GM10266 (cell line): ENCODE data around the gene AZIN2.

Experiments used
- DNase-seq: peaks from one replicate; pipeline ENCODE4 v3.0.0; 2012; ENCODE audit errors: extremely low spot score
- TF ChIP-seq, protein P1 (sequence below): IDR thresholded peaks from 2 replicates; pipeline ENCODE4 v1.5.1; 2012; ENCODE audit warnings: mild to moderate bottlenecking, low read depth; ENCODE audit not compliant: control insufficient read depth, insufficient read depth; ENCODE audit errors: missing control alignments

Gene AZIN2

DNA sequence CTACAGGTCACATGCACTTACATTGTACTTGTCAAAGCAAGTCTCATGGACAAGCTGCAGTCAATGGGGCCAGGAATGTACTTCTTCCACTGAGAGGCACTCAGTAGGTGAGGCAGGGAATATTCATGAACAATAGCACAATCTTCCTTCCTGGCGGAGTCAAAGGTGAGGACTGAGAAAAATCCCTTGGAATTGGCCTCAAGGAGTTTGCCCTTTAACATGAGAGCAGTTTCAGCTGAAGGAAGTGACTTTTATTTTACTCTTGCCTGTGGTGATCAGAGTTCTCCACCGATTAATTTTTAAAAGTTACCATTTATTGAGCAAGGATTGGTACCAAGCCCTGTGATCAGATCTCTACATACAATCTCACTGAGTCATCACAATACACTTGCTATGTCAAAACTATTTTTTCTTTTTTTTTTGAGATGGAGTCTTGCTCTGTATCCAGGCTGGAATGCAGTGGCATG is 33.1 kb upstream of the AZIN2 start:
- TF ChIP-seq, protein P1, sequence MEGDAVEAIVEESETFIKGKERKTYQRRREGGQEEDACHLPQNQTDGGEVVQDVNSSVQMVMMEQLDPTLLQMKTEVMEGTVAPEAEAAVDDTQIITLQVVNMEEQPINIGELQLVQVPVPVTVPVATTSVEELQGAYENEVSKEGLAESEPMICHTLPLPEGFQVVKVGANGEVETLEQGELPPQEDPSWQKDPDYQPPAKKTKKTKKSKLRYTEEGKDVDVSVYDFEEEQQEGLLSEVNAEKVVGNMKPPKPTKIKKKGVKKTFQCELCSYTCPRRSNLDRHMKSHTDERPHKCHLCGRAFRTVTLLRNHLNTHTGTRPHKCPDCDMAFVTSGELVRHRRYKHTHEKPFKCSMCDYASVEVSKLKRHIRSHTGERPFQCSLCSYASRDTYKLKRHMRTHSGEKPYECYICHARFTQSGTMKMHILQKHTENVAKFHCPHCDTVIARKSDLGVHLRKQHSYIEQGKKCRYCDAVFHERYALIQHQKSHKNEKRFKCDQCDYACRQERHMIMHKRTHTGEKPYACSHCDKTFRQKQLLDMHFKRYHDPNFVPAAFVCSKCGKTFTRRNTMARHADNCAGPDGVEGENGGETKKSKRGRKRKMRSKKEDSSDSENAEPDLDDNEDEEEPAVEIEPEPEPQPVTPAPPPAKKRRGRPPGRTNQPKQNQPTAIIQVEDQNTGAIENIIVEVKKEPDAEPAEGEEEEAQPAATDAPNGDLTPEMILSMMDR, result no peak
- no peak for DNase-seq

DNA sequence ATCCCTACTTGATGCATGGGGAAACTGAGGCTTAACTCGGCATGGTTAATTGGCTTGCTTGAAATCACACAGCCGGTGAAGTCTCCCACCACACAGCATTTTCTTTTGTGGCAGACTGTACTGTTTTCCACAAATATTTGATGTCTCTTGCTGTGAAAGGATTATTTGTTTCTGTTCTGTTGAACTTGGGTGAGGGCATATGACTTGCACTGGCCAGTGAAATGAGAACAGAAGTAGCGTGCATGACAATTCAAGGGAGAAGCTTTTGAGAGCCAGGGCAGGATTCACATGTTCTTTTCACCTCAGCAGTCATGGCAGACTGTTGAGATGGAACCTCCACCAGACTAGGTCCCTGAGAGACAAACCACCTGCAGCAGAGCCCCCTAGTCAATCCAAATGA is 32.5 kb upstream of the AZIN2 start:
- TF ChIP-seq, protein P1, result no peak

DNA sequence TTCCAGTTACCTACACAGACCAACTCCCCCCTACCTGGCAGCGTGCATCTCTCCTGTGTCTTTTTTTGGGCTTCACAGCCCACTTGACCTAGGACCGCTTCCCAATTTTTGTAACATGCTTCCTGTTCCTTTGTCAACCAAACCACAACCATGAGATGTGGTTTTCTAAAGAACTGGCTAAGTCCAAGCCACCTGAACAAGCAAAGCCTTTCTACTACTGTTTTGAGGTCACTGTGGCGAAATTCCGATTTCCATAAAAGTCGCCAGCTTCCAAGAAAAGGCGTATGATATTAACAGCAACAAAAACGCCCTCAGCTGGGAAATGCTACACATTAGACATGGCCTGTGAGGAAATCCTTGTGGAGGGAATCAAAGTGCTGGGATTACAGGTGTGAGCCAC is 31.6 kb upstream of the AZIN2 start:
- TF ChIP-seq, protein P1, result no peak
- no peak for DNase-seq

More for the DNA sequence above, 32.5 kb upstream of the AZIN2 start:
- DNase-seq, result no peak

DNA sequence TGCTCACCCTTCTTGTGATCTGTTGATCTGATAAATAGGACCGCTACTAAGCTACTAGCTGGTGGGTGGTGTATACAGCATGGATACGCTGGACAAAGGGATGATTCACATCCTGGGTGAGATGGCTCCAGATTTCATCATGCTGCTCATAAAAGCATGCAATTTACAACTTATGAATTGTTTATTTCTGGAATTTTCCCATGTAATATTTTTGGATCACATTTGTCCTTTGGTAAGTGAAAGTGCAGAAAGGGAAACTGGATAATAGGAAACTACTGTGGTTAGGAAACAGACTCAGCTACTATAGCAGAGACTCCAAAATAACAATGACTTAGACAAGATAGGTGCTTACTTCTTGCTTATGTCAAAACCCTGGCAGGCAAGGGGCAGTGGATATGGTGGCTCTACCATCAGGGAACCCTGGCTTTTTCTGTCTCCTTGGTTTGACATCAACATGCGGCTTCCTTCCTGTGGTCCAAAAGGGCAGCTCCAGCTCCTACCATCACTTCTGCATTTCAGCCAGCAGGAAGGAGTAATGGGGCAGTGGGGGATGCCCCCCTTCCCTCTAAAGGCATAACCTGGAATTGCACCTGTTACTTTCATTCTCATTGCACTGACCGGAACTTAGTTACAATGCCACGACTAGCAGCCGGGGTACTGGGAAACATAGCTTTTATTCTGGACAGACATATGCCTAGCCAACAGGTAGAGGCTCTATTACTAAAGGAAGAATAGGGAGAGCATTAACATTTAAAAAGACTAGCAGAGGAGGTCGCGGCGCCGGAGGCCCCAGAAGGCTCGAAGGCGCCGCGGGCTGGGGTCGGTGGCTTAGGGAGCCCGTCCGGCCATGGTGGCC is 30.5 kb upstream of the AZIN2 start:
- TF ChIP-seq, protein P1, result no peak
- no peak for DNase-seq

DNA sequence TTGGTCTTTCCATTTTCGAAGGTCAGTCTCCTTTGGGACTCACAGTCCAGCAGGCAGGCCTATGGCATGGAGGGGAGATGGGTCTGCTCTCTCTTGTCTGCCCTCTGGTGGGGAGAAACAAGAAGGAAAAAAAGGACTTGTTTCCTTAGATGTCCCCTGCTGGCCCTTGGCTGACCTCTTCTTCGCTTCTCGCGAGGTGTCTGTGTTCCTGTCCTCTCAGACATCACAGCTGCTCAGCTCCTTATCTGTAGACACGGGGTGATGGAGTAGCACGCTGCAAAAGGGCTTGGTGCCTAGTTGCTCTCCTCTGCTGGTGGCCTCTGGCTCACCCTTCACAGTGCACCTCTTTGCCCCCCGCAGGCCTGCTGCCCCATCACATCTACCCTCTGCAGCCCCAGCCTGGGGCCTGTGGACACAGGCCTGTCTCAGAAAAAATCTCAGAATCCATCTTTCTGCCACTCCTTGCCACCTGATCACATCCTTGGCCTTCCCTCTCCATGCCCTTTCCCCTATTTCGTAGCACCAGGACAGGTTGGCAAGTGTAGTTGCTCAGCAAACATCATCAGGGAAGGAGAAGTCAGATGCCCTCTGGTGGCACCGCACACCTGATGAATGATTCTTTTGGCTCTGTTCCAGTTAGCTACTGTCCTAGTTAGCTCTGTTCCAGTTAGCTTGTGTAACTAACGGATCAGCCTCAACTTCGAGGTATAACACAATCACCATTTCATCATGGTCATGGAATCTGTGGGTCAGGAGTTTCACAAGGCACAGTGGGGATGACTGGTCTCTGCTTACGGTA is 25.5 kb upstream of the AZIN2 start:
- TF ChIP-seq, protein P1, result peak; percentile 66
- DNase-seq, result peak; percentile 67

DNA sequence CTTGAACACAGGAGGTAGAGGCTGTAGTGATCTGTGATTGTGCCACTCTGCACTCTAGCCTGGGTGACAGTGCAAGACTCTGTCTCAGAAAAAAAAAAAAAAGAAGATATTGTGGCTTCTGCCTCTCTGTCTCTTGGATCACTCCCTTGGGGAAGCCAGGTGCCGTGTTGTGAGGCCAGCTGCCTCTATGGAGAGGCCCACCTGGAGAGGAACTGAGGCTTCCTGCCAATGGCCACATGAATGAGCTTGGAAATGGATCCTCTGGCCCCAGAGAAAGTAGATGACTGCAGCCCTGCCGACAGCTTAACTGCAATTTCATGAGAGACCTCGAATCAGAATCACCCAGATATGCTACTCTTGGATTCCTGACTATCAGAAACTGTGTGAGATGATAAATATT is 24.5 kb upstream of the AZIN2 start:
- DNase-seq, result no peak
- TF ChIP-seq, protein P1, result no peak
